Suprapubic skin (tissue), 4 donors: Measurements from ENCODE around the gene NANS.

Source experiments
- CTCF ChIP-seq, 2 donors: fragments of 200-600 bp in 1 of 2; fragments of 450-650 bp in 1 of 2; sonication (generic) in 1 of 2; IDR thresholded peaks; one replicate each; pipeline ENCODE4 v1.5.1; 2016 to 2019; ENCODE audit warnings: antibody characterized with exemption in 2 of 2, mild to moderate bottlenecking in 1 of 2, moderate library complexity in 1 of 2
- EP300 ChIP-seq: sonication (generic); formaldehyde crosslinking; IDR thresholded peaks from one replicate; pipeline ENCODE4 v1.6.1; 2017; ENCODE audit warnings: antibody characterized with exemption
- POLR2A ChIP-seq, 2 donors: fragments of 450-650 bp; IDR thresholded peaks; one replicate each; pipeline ENCODE4 v1.6.1; 2017; ENCODE audit warnings: antibody characterized with exemption in 2 of 2, mild to moderate bottlenecking in 2 of 2, moderate library complexity in 2 of 2
- POLR2AphosphoS5 ChIP-seq, 3 donors: sonication (generic); formaldehyde crosslinking; IDR thresholded peaks; one replicate each; pipeline ENCODE4 v1.6.1; 2017; ENCODE audit warnings: antibody characterized with exemption in 3 of 3

GRCh38 chr9:98034593-98035546, 21.7 kb upstream of the NANS start:
- TF ChIP-seq CTCF (IDR thresholded peaks at IDR 0.05) (peak; percentile 72 to 84), POLR2A (IDR thresholded peaks at IDR 0.05) (no peak), POLR2AphosphoS5 (IDR thresholded peaks at IDR 0.05) (no peak), EP300 (no peak)
